ENCODE data around the gene GABPB1.

DNA sequence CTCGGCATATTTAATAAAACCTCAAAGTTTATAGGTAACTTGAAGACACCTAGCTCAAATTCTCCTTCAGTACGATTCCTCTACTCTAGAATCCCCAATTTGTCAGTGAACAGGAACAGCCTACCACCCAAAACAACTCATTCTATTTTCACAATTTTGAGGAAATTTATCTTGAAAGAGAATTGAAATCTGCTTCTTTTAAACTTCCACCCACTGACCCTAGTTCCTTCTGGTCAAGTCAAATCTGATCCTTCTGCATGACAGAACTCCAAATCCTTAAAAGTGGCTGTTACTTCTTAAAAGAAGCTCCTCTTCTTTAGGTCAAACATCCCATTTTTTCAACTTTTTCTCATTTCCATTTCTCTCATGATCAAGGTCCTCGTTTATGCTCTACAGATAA is 4.4 kb downstream of the GABPB1 start:
- no peak for TF ChIP-seq CTCF (IDR thresholded peaks at IDR 0.05; ENCODE audit: low read depth, low read length)
- no peak for TF ChIP-seq MAX (IDR thresholded peaks at IDR 0.05; ENCODE audit: low read depth, low read length)
- no peak for TF ChIP-seq POLR2A (IDR thresholded peaks at IDR 0.05; ENCODE audit: extremely low read depth, insufficient read length)
- TF ChIP-seq MYC (IDR thresholded peaks at IDR 0.05; ENCODE audit: low read depth, low read length) = no peak

Measured in NB4 (cell line).